LNCAP (cell line): ENCODE results near the gene INAFM1.
A peak's percentile ranks its signal among the peaks of the same experiment; 100 is the strongest.

Experiments
- CTCF ChIP-seq: fragments of 450-650 bp; IDR thresholded peaks from 2 replicates; pipeline ENCODE4 v1.5.1; 2017; ENCODE audit warnings: mild to moderate bottlenecking

Gene INAFM1

GRCh38 chr19:47283405-47284059, 8.8 kb downstream of the INAFM1 start:
- TF ChIP-seq CTCF, result no peak

- peak; percentile 69 for TF ChIP-seq CTCF
Measured at GRCh38 chr19:47284324-47284899, 9.7 kb downstream of the INAFM1 start.

- peak; percentile 49 for TF ChIP-seq CTCF
Measured at GRCh38 chr19:47296036-47296435, 21.4 kb downstream of the INAFM1 start.

- TF ChIP-seq CTCF, result no peak
Measured at GRCh38 chr19:47302249-47302648, 27.6 kb downstream of the INAFM1 start.

GRCh38 chr19:47303966-47304365, 29.3 kb downstream of the INAFM1 start:
- TF ChIP-seq CTCF, result no peak

GRCh38 chr19:47305309-47305751, 30.6 kb downstream of the INAFM1 start:
- peak; percentile 77 for TF ChIP-seq CTCF

GRCh38 chr19:47306303-47306702, 31.6 kb downstream of the INAFM1 start:
- TF ChIP-seq CTCF, result no peak
